ENCODE data around the gene GABRB1.

Gene GABRB1

DNA sequence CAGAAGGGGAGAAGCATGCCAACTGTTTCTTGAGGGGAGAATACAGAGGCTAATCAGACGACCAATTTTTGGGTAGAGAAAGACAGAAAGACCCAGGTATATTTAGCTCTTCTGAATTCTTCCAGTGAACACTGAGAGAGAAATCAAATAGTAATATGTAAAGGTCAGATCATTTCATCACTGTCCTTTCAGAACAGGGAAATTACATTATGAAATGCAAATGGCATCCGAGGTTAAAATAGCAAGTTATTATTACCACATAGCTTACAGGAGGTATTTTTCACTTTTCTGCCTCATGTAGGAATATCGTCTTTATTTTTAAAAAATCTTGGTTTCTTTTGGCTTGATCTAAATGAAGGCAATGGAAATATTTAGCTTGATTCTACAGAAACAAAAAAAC, 18.0 kb downstream of the GABRB1 start:
- Histone ChIP-seq H3K36me3 (ENCODE audit: insufficient read depth, low read length) (no peaks in the 10 kb centered on the region), H3K4me3 (ENCODE audit: low read length) (no peak overlapping the region), H3K4me1 (ENCODE audit: insufficient read depth, low read length) (peaks cover 18% of the 10 kb centered on the region), H3K27ac (ENCODE audit: low read depth, low read length) (no peak overlapping the region), H3K9ac (ENCODE audit: low read depth, low read length) (no peak overlapping the region), H3K27me3 (ENCODE audit: insufficient read depth, low read length) (no peaks in the 10 kb centered on the region), H3K9me3 (ENCODE audit: insufficient read depth, low read depth, low read length) (no peaks in the 10 kb centered on the region)
- WGBS, result 56% methylated on average over 1 of the region's 3 CpGs

DNA sequence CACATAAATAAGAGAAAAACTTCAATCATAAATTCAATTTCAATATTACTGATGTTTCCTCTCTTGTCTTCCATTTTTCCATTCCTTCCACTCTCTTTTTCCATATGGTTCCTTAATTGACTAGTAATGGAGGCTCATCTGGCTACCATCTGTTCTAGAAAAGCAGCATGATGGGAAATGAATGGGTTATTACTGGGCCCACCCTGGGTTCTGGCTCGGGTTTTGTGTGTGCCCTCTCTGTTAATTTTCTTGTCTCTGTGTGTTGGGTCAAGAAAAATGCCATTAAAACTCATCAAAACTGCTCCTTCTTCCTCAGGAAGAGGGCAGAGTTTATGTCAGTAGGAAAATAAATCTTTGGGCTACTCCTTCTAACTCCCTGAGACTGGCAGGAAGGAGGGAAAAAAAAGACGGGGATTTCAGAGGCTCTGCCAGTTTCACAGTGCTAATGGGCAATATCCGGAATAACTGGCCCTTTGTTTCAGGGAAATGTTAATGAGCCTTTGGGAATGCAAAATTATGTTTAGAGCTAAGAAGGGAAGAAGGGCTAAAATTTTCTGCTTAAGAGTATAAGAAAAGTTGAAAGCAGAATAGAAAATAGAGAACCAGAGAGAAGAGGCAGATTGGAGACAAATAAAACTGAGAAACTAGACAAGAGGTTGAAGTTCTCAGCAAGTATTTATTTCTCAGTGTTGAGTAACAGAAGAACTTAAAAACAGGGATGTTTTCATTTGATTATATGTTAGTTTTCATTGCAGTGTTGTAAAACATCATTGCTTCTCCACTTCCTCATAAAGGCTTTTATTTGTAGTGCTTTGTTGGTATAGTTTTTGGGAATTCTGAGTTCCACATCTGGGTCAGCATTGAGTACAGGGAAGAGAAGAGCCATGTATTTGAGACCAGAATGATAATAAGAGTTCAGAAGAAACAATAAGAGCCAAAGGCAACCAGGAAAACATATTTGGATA, 19.7 kb downstream of the GABRB1 start:
- Histone ChIP-seq H3K36me3 (ENCODE audit: insufficient read depth, low read length) (no peaks in the 10 kb centered on the region), H3K27me3 (ENCODE audit: insufficient read depth, low read length) (no peaks in the 10 kb centered on the region), H3K9ac (ENCODE audit: low read depth, low read length) (0 out of 2 replicates have a peak overlapping the region, but pooled peaks have one; percentile 5), H3K4me1 (ENCODE audit: insufficient read depth, low read length) (peaks cover 18% of the 10 kb centered on the region), H3K4me3 (ENCODE audit: low read length) (no peak overlapping the region), H3K27ac (ENCODE audit: low read depth, low read length) (peak overlapping the region; percentile 61), H3K9me3 (ENCODE audit: insufficient read depth, low read depth, low read length) (no peaks in the 10 kb centered on the region)
- WGBS, result 40% methylated on average over 3 of the region's 3 CpGs

DNA sequence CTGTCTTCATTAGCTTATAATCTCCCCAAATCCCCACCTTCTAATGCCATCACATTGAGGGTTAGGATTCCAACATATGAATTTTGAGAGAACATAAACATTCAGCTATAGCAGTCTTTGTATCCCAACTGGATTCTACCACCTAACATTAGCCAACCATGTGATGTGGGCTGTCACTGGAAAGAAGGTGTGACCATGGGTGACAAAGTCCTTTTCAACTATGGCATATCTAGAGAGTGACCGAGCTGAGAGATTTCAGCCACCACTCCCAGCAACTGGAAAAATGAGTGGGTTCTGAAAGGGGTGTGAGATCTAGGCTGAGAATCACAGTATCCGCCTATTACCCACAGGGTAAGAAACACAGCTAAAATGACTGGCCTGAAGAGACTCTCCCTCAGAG, 22.1 kb downstream of the GABRB1 start:
- H3K9ac ChIP-seq (ENCODE audit: low read depth, low read length), result no peak overlapping the region
- peaks cover 18% of the 10 kb centered on the region for H3K4me1 ChIP-seq (ENCODE audit: insufficient read depth, low read length)
- no peaks in the 10 kb centered on the region for H3K27me3 ChIP-seq (ENCODE audit: insufficient read depth, low read length)
- H3K27ac ChIP-seq (ENCODE audit: low read depth, low read length), result no peak overlapping the region
- no peaks in the 10 kb centered on the region for H3K9me3 ChIP-seq (ENCODE audit: insufficient read depth, low read depth, low read length)
- no peak overlapping the region for H3K4me3 ChIP-seq (ENCODE audit: low read length)
- WGBS, result 98% methylated on average over 2 of the region's 2 CpGs
- H3K36me3 ChIP-seq (ENCODE audit: insufficient read depth, low read length), result no peaks in the 10 kb centered on the region

DNA sequence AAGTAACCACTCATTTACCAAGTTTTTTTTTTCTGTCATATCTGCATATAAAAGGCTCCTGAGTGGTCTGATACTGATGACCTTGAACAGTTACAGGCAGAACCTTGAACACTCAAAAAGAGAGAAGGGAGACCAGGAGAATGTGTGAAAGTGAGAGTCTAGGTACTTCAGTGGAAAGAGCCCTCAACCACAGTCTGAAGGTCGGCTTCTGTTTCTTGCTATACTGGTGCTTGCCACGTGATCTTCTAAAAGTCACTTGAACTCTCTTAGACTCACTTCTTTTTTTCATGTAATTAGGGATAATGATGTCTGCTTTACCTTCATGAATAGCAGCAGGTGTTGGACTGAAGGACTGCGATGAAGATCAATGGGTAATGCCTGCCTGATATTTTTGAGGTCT, 22.8 kb downstream of the GABRB1 start:
- 82% methylated on average over 2 of the region's 3 CpGs for WGBS
- Histone ChIP-seq H3K9ac (ENCODE audit: low read depth, low read length) (no peak overlapping the region), H3K27ac (ENCODE audit: low read depth, low read length) (no peak overlapping the region), H3K4me3 (ENCODE audit: low read length) (no peak overlapping the region), H3K36me3 (ENCODE audit: insufficient read depth, low read length) (no peaks in the 10 kb centered on the region), H3K4me1 (ENCODE audit: insufficient read depth, low read length) (peaks cover 16% of the 10 kb centered on the region), H3K9me3 (ENCODE audit: insufficient read depth, low read depth, low read length) (no peaks in the 10 kb centered on the region), H3K27me3 (ENCODE audit: insufficient read depth, low read length) (no peaks in the 10 kb centered on the region)

DNA sequence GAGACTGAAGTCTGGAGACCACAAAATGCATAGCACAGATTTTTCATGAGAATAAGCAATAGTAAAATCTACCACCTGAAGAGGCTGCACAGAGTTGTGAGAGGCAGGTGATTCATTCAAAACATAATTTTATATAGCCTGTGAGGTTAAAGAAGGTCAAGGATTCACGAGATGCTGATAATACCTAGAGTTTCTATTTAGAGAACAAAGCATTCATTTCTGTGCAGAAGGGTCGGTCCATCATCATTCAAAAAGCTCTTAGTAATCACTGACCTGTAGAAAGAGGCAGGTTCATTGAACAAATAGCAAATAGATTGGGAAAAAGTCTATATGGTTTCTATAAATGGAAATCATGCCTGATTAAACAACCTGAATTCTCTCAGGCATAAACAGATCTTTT, 26.6 kb downstream of the GABRB1 start:
- Histone ChIP-seq H3K9ac (ENCODE audit: low read depth, low read length) (no peak overlapping the region), H3K4me1 (ENCODE audit: insufficient read depth, low read length) (no peaks in the 10 kb centered on the region), H3K36me3 (ENCODE audit: insufficient read depth, low read length) (no peaks in the 10 kb centered on the region), H3K27ac (ENCODE audit: low read depth, low read length) (no peak overlapping the region), H3K9me3 (ENCODE audit: insufficient read depth, low read depth, low read length) (no peaks in the 10 kb centered on the region), H3K27me3 (ENCODE audit: insufficient read depth, low read length) (no peaks in the 10 kb centered on the region), H3K4me3 (ENCODE audit: low read length) (no peak overlapping the region)
- WGBS, result 100% methylated on average over 1 of the region's 2 CpGs

DNA sequence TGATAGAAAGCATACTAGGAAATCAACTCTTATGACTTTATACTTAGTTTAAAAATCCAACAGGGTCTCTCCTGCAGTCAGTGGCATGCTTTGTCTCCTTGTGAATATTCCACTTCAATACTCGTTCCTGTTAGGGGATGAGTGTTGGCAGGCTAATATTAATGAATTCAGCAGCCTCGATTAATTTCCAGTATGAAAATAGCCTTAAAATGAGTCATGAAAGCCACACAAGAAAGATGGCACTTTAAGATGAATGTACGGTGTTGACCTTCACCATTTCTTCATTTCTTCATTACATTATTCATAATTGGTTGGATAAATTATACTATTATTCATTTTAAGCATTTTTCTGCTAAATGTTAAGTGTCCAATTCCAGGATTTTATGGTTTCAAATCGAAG, 29.2 kb downstream of the GABRB1 start:
- H3K4me3 ChIP-seq (ENCODE audit: low read length), result no peak overlapping the region
- no peaks in the 10 kb centered on the region for H3K9me3 ChIP-seq (ENCODE audit: insufficient read depth, low read depth, low read length)
- H3K4me1 ChIP-seq (ENCODE audit: insufficient read depth, low read length), result no peaks in the 10 kb centered on the region
- WGBS, result 83% methylated on average over 3 of the region's 4 CpGs
- no peak overlapping the region for H3K27ac ChIP-seq (ENCODE audit: low read depth, low read length)
- H3K36me3 ChIP-seq (ENCODE audit: insufficient read depth, low read length), result no peaks in the 10 kb centered on the region
- H3K27me3 ChIP-seq (ENCODE audit: insufficient read depth, low read length), result no peaks in the 10 kb centered on the region
- no peak overlapping the region for H3K9ac ChIP-seq (ENCODE audit: low read depth, low read length)

DNA sequence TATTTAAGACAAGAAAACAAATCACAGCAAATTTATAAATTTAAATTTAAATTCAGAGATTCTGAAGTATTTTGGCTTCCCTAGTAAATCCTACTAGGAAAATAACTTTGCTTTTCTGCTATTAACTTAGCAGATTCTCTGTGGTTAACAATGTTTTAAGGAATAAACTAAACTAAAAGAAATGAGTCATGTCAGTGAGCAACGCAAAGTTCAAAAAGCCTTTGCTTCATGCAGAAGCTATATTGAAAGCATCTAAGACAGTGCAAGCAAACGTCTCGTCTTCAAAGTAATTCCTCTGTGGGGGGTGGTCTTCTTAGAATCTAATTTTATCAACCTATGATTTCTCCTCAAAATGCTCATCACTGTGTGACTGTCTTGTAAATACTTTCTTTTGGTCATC, 30.1 kb downstream of the GABRB1 start:
- H3K27ac ChIP-seq (ENCODE audit: low read depth, low read length), result no peak overlapping the region
- no peaks in the 10 kb centered on the region for H3K4me1 ChIP-seq (ENCODE audit: insufficient read depth, low read length)
- H3K9me3 ChIP-seq (ENCODE audit: insufficient read depth, low read depth, low read length), result no peaks in the 10 kb centered on the region
- H3K27me3 ChIP-seq (ENCODE audit: insufficient read depth, low read length), result no peaks in the 10 kb centered on the region
- no peak overlapping the region for H3K4me3 ChIP-seq (ENCODE audit: low read length)
- H3K36me3 ChIP-seq (ENCODE audit: insufficient read depth, low read length), result no peaks in the 10 kb centered on the region
- H3K9ac ChIP-seq (ENCODE audit: low read depth, low read length), result no peak overlapping the region
- WGBS, result 84% methylated on average over 3 of the region's 3 CpGs

DNA sequence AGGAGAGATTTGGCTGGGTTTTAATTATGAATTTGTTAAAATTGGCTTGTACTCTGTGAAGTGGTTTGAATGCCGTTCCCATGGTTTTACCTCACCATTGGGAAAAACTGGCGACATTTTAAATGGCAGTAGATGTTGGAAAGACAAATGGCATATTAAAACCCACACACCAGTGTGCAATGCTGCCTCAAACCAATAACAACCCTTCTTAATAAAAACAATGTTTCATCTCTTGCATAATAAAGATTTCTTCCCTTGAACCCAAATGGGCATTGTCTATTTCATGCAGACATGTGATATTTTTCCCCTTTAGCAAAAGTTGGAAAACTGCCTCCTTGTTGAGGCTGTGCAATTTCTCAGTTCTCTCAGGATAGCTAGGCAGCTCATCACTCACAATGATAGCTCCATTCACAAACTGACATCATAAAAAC, 33.7 kb downstream of the GABRB1 start:
- 88% methylated on average over 2 of the region's 2 CpGs for WGBS
- H3K9me3 ChIP-seq (ENCODE audit: insufficient read depth, low read depth, low read length), result no peaks in the 10 kb centered on the region
- no peak overlapping the region for H3K4me3 ChIP-seq (ENCODE audit: low read length)
- H3K36me3 ChIP-seq (ENCODE audit: insufficient read depth, low read length), result no peaks in the 10 kb centered on the region
- H3K27ac ChIP-seq (ENCODE audit: low read depth, low read length), result no peak overlapping the region
- no peaks in the 10 kb centered on the region for H3K4me1 ChIP-seq (ENCODE audit: insufficient read depth, low read length)
- H3K9ac ChIP-seq (ENCODE audit: low read depth, low read length), result no peak overlapping the region
- no peaks in the 10 kb centered on the region for H3K27me3 ChIP-seq (ENCODE audit: insufficient read depth, low read length)

DNA sequence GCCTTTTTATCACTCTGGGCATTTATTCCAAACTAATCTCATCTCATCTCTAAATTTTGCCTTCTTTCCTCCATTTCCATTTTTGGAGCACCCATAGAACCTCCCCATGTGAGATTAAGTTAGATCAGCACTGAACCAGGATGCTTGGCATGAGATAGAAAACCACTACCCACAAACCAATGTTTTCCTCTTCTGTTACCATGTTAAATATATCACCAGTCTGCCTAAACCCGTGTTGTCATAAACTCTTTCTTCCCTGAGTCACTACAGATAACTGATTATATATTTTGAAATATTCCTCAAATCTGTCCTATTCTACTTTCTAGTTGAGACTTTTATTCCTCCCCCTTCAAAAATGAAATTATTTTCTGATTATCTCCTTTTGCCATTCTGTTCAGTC, 37.6 kb downstream of the GABRB1 start:
- no peaks in the 10 kb centered on the region for H3K27me3 ChIP-seq (ENCODE audit: insufficient read depth, low read length)
- 93% methylated on average over 1 of the region's 1 CpG for whole genome bisulfite sequencing
- no peaks in the 10 kb centered on the region for H3K9me3 ChIP-seq (ENCODE audit: insufficient read depth, low read depth, low read length)
- no peak overlapping the region for H3K27ac ChIP-seq (ENCODE audit: low read depth, low read length)
- H3K36me3 ChIP-seq (ENCODE audit: insufficient read depth, low read length), result no peaks in the 10 kb centered on the region
- no peak overlapping the region for H3K9ac ChIP-seq (ENCODE audit: low read depth, low read length)
- H3K4me3 ChIP-seq (ENCODE audit: low read length), result no peak overlapping the region
- no peaks in the 10 kb centered on the region for H3K4me1 ChIP-seq (ENCODE audit: insufficient read depth, low read length)

DNA sequence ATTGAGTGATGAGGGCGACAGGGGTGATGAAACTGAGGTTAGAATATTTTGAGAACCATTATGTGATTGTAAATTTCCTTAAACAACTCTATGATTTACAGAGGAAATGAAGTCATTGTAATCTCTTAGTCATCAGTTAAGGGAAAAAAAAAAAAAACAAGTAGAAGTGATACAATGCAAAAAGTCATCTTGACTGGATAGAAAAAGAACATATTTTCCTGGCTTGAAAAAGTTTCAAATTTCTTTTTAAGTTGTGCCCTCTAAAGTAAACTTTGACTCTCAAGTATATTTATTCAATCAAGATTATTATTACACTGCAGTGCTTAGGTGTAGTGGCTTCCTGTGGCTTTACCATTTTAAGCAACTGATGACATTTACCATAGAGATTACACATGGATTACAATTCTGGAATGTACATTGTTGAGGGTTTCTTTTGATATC, 40.6 kb downstream of the GABRB1 start:
- no peak overlapping the region for H3K4me3 ChIP-seq (ENCODE audit: low read length)
- H3K4me1 ChIP-seq (ENCODE audit: insufficient read depth, low read length), result peaks cover 16% of the 10 kb centered on the region
- WGBS, result no CpG with 5 or more reads among the region's 1 CpG
- H3K27ac ChIP-seq (ENCODE audit: low read depth, low read length), result no peak overlapping the region
- H3K9me3 ChIP-seq (ENCODE audit: insufficient read depth, low read depth, low read length), result no peaks in the 10 kb centered on the region
- H3K27me3 ChIP-seq (ENCODE audit: insufficient read depth, low read length), result no peaks in the 10 kb centered on the region
- no peaks in the 10 kb centered on the region for H3K36me3 ChIP-seq (ENCODE audit: insufficient read depth, low read length)
- no peak overlapping the region for H3K9ac ChIP-seq (ENCODE audit: low read depth, low read length)

DNA sequence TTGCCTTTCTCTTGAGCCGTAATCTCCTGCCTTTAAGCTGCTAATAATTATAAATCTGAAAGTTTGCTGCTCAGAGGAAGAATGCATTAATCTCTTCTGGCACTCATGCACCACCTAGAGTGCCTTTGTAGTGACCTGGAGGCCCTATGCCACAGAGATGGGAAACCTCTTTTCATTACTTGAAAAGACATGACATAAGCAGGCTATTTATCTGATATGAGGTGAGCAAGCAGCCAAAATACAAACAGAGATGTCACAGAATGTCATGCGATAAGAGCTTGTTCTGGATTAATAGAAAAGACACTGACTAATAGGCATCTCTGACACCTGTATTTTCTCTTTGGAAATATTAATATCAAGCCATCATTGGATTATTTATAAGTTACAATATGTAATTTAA, 42.3 kb downstream of the GABRB1 start:
- Histone ChIP-seq H3K9me3 (ENCODE audit: insufficient read depth, low read depth, low read length) (no peaks in the 10 kb centered on the region), H3K27me3 (ENCODE audit: insufficient read depth, low read length) (no peaks in the 10 kb centered on the region)

More for the DNA sequence above, 42.3 kb downstream of the GABRB1 start:
- no peak overlapping the region for H3K27ac ChIP-seq (ENCODE audit: low read depth, low read length)
- H3K4me1 ChIP-seq (ENCODE audit: insufficient read depth, low read length), result peaks cover 20% of the 10 kb centered on the region
- no peak overlapping the region for H3K9ac ChIP-seq (ENCODE audit: low read depth, low read length)
- H3K4me3 ChIP-seq (ENCODE audit: low read length), result no peak overlapping the region
- 83% methylated on average over 2 of the region's 2 CpGs for WGBS
- H3K36me3 ChIP-seq (ENCODE audit: insufficient read depth, low read length), result no peaks in the 10 kb centered on the region
